HG02798 (cell line): ENCODE data around the gene UQCRC2.
"Not testable (repeated sequence)": the region's sequence is repeated elsewhere in the genome, so short reads cannot be mapped to it uniquely, and the experiment has no call there.

ENCODE experiments used
- ATAC-seq: cut with Tn5 transposase; IDR thresholded peaks from one replicate; pipeline ENCODE4 v1.9.1; 2021; ENCODE audit warnings: mild to moderate bottlenecking; ENCODE audit not compliant: unreplicated experiment, poor library complexity

The UQCRC2 gene

DNA sequence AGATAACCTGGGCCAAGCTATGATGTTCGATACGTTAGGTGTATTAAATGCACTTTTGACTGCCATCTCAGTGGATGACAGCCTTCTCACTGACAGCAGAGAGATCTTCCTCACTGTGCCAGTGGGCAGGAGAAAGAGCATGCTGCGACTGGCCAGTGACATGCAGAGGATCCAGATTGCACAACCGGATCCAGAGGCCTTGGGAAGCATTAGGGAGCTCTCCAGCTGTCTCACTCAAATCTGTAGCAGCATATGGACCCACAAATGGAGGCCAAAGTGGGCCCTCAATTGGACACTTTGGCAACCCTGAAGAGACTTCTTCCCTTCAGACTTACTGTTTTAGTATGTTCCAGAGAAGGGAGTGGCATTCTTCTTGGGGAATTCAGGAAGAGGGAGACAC lies 26.9 kb downstream of the UQCRC2 start:
- ATAC-seq: no peak

- no peak for ATAC-seq
Measured at GRCh38 chr16:21982108-21982507, 28.9 kb downstream of the UQCRC2 start.

DNA sequence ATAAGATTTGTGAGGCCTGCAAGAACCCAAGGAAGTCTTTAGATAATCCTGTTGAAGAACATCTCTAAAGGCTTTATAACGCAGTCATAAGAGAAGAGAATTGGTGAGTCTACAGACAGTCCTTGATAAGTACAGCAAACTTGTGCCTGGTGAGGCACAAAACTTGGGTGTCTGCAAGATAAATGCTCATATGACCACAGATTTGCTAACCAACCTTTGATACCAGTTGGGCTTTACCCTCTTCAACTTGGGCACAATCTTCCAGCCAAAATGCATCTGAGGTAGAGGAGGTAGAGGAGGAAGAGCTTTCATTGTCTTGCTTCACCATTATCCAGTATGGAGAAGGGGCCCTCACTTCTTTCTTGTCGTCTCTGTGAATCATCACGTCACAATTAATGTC lies 30.9 kb downstream of the UQCRC2 start:
- no peak for ATAC-seq

DNA sequence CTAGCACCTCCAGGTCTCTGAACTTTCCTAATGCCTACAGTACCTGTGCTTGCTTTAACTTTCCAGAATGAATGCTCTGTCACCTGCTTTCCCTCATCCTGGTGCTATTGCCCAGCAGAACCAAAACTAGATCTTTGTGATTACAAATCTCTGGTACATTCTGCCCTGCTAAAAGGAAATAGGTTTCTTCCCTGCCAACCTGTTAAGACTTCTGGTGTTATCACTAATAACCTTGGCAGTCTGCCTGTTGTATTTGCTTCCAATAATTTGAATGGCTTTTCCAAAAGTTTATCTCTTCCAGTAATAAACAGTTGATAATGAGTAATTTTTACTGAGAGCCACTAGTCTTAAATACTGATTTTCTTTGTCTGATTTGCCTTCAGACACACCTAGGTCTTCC lies 32.4 kb downstream of the UQCRC2 start:
- no peak for ATAC-seq

GRCh38 chr16:21986692-21987246 lies 33.6 kb downstream of the UQCRC2 start:
- no peak for ATAC-seq

GRCh38 chr16:21987498-21987897 lies 34.3 kb downstream of the UQCRC2 start:
- ATAC-seq: no peak

GRCh38 chr16:21989133-21989532 lies 36.0 kb downstream of the UQCRC2 start:
- ATAC-seq: no peak

GRCh38 chr16:21989751-21990150 lies 36.6 kb downstream of the UQCRC2 start:
- ATAC-seq: no peak

DNA sequence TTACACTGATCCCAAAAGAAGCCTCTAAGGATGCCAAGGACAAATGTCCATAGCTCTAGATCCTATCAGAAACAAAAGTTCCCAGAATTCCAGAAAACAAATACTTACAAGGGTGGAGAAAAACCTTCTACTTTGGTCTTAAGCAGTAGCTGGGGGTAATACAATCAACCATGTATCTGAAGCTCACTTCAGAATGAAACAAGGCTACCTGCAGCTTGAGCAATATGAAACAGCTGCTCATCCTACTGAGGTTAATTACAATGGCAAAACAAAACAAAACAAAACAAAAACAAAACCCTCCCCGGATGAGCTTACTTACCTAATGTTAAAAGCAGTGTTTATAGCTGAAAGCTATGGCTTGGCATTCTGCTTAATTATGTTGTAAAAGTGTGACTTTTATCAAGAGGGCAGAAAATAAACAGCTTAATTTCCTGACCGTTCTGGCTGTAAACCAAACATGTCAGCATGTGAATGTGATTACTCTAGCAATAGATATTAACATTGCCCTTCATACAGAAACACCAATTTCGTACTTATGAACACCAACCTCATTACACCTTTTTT lies 37.3 kb downstream of the UQCRC2 start:
- ATAC-seq: no peak

GRCh38 chr16:21991621-21992020 lies 38.5 kb downstream of the UQCRC2 start:
- ATAC-seq: no peak

DNA sequence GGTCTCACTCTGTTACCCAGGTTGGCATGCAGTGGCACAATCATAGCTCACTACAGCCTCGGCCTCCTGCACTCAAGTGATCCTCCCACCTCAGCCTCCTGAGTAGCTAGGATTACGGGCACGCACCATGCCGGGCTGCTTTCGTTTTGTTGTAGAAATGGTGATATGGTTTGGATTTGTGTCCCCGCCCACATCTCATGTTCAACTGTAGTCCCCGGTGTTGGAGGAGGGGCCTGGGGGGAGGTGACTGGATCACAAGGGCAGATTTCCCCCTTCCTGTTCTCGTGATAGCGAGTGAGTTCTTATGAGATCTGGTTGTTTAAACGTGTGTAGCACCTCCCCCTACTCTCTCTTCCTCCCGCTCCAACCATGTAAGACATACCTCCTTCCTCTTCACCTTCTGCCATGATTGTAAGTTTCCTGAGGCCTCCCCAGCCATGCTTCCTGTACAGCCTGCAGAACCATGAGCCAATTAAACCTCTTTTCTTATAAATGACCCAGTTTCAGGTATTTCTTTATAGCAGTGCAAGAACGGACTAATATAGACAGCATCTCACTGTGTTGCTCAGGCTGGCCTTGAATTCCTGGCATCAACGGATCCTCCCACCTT lies 41.8 kb downstream of the UQCRC2 start:
- no peak for ATAC-seq

DNA sequence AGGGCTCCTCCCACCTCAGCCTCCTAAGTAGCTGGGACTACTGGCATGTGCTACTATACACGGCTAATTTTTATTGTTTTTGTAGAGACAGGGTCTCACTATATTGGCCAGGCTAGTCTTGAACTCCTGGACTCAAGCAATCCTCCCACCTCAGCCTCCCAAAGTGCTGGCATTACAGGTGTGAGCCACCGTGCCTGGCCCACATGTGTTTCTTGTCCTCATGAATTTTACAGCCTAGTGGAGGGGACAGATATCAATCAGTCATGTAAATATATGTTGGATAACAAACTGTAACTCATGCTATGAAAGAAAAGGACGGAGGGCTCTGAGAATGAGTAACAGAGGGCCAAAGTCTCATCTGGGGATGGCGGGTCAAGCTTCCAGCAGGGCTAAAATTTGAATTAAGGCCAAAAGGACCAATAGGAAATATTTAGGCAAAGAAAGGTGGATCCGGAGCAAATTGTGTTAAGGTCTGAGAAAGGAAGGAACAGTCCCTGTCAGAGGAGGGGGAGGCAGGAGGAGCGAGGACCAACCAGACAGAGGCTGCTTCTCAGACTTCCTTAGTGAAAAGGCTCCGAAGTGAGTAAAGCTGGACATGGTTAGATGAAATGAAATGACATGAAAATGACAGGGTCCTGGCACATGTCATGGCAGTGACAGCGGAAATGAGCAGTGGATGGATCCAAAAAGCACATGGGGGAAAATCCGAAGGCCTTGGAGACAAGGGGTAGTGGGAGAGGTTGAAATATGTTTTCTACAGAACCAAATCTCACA lies 43.9 kb downstream of the UQCRC2 start:
- no peak for ATAC-seq

DNA sequence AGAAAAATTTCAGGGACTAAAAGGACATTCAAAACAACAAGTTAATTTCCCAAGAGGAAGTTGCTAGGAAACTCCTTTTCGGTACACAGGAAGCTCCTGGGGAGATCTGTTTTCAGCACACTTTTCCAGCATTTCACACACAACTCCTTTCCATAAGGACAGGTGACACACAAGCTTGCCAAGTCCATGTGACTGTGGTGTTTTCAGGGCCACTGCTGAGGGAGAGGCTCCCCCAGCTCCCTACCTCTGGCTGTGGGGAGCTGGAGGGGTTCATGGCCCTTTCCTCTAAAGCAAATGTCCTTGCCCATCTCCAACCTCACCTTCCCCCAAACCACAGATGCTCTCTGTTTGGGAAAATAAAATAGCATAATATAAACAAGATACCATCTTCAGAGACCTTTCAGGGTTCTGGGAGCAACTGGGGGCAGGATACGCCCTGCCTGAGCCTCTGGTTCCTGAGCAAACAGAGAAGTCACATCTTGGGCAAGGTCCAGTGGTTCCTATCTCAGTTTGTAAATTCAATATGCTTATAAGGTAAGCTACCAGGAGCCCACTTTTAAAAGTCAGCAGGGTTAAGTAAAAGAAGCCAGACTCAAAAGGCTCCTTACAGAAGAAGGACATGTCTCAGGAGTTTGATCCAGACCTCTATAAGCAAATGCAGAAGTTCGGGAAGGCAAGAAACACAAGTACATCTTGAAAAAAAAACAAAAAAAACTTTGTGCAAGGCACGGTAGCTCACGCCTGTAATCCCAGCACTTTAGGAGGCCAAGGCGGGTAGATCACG lies 44.7 kb downstream of the UQCRC2 start:
- ATAC-seq: no peak

GRCh38 chr16:22001591-22001990 lies 48.4 kb downstream of the UQCRC2 start:
- ATAC-seq: no peak

GRCh38 chr16:22002047-22002446 lies 48.9 kb downstream of the UQCRC2 start:
- ATAC-seq: not testable (repeated sequence)

GRCh38 chr16:22003195-22003594 lies 50.0 kb downstream of the UQCRC2 start:
- no peak for ATAC-seq

GRCh38 chr16:22004341-22004740 lies 51.2 kb downstream of the UQCRC2 start:
- no peak for ATAC-seq

DNA sequence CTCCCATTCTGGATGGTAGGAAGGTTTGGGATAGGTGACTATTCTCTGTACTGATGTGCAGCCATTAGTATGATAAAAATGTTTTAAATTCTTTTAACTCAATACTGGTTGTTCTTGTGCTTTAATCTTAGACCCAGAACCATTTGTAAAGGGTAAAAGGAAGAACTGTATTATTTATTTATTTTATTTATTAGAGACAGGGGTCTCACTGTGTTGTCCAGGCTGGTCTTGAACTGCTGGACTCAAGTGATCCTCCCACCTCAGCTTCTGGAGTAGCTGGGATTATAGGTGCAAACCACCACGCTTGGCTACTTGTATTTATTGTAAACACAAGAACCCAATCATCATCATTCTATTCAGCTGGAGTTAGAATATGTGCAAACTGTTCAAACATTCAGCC lies 52.6 kb downstream of the UQCRC2 start:
- ATAC-seq: no peak

GRCh38 chr16:22006636-22007035 lies 53.5 kb downstream of the UQCRC2 start:
- no peak for ATAC-seq

- no peak for ATAC-seq
Measured at GRCh38 chr16:22007159-22007508, 54.0 kb downstream of the UQCRC2 start.
